OCI-LY7 (cell line): Measurements from ENCODE around the gene GGT6.

Experiments
- CTCF ChIP-seq: fragments of 200-600 bp; sonication (generic); conservative IDR thresholded peaks from 2 replicates; pipeline ENCODE4 v1.5.1; 2014; ENCODE audit warnings: mild to moderate bottlenecking, antibody characterized with exemption, low read length, moderate library complexity, mixed read lengths
- EZH2phosphoT487 ChIP-seq: fragments of 200-600 bp; sonication (generic); IDR thresholded peaks from 2 replicates; pipeline ENCODE4 v1.6.1; 2018; ENCODE audit warnings: low read depth, borderline replicate concordance, mild to moderate bottlenecking, mixed run types, antibody characterized with exemption, low read length, moderate library complexity, mixed read lengths

DNA sequence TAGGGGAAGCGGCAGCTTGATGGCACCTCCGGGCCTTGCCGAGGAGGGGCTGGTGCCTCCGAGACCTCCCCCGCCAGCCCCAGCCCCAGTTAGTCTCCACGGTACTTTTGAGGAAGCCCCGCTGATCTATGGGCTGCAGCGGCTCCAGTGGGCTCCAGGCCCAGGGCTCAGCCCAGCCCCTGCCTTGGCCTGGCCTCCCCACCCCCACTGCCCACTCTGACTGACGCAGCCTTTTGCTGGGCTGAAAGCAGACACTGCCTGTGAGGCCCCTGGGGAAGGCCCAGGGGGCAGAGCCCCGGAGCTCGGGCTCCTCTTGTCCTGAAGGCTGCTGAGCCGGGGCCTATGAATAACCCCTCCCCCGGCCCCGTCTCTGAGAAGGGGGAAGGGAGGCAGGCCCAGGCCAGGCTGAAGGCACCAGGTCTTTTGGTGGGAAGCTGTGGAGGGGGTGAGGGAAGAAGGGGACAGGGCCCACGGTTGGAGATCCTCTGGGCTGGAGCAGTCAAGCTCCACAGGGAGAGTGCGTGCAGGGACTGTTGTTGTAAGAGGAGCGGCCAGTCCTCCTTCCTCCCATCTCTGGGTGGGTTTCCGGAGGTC lies 16.4 kb upstream of the GGT6 start:
- TF ChIP-seq CTCF (no peak), EZH2phosphoT487 (no peak)
